ENCODE results near the gene DMBX1. TPM values are rescaled to one million over a fixed set of nuclear protein-coding genes. Genes with fewer than 3 reads are reported as not detected.

Gene DMBX1
- polyA plus RNA-seq, 1 donor from 2014 or later, result 0.28 TPM

DNA sequence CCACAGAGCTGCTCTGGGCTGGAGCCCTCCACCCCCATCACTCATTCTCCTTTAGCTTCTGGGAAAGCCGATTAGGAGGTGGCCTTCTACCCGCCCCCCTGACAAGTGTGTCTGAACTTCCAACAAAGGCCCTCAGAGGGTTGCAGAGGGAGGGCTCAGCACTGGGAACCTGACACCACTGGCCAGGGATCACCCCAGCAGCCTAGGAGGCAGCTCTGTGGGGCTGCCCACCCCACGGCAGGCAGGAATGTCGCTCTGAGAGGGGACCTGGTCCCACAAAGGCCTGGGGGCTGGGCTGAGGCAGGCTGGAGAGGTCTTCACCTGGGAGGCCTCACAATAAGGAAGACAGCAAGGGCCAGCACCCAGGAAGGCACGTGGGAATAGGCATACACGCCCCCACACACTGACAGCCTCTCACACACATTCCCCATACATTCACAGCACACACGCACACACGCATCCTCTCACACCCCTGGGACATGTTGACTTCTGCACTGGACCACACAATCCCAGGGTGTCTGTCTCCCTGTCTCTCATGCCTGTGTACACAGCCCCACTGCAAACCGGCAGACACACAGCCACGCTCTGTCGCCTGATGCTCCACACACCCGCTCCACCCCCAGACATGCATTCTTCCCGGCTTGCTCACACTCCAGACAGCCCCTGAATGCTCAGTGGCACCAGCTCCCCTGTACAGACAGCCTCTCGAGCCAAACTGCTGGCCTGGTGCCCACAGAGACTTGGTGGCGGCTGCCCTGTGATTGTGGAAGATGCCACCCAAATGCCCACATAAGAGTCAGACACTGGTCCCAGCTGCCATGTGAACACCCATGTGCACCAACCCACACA, 30.7 kb downstream of the DMBX1 start:
- no peaks in the 10 kb centered on the region for H3K9me3 ChIP-seq (ENCODE audit: low read length)
- TF ChIP-seq RAD21 (conservative IDR thresholded peaks at IDR 0.05) (no peak), EP300 (conservative IDR thresholded peaks at IDR 0.05; ENCODE audit: poor library complexity, severe bottlenecking) (no peak), MXI1 (conservative IDR thresholded peaks at IDR 0.05; ENCODE audit: poor library complexity, severe bottlenecking) (no peak), CTCF (IDR thresholded peaks at IDR 0.05; ENCODE audit: poor library complexity, severe bottlenecking) (no peak), POLR2AphosphoS5 (IDR thresholded peaks at IDR 0.05) (no peak), REST (IDR thresholded peaks at IDR 0.05; ENCODE audit: borderline replicate concordance) (no peak), SMC3 (conservative IDR thresholded peaks at IDR 0.05; ENCODE audit: poor library complexity) (no peak), EZH2 (IDR thresholded peaks at IDR 0.05; ENCODE audit: borderline replicate concordance, insufficient read depth, low read length, poor library complexity, severe bottlenecking) (no peak), TAF1 (IDR thresholded peaks at IDR 0.05; ENCODE audit: low read depth) (no peak)
- no peaks in the 10 kb centered on the region for H4K20me1 ChIP-seq (ENCODE audit: insufficient read depth)
- H3K27me3 ChIP-seq (ENCODE audit: insufficient read depth, low read depth, low read length), result peaks cover 5% of the 10 kb centered on the region
- no peaks in the 10 kb centered on the region for H3K79me2 ChIP-seq (replicated peaks; ENCODE audit: insufficient read depth, low read length)
- H3K9me2 ChIP-seq (ENCODE audit: insufficient read depth, low read length), result no peaks in the 10 kb centered on the region
- no peak overlapping the region for H3K27ac ChIP-seq (ENCODE audit: low read length)
- no peak overlapping the region for H2AFZ ChIP-seq (ENCODE audit: low read depth, low read length)
- no peak overlapping the region for H3K4me2 ChIP-seq (ENCODE audit: low read length)
- H3K4me3 ChIP-seq (ENCODE audit: low read length), result no peak overlapping the region
- no peaks in the 10 kb centered on the region for H3F3A ChIP-seq (ENCODE audit: insufficient read depth, low read length, poor library complexity, severe bottlenecking)
- H3K9ac ChIP-seq (ENCODE audit: low read length), result no peak overlapping the region
- H3K36me3 ChIP-seq (ENCODE audit: insufficient read depth, low read length), result no peaks in the 10 kb centered on the region

- no peak overlapping the region for H3K27ac ChIP-seq (ENCODE audit: low read length)
- peaks cover 16% of the 10 kb centered on the region for H3K27me3 ChIP-seq (ENCODE audit: insufficient read depth, low read depth, low read length)
- no peaks in the 10 kb centered on the region for H3K9me2 ChIP-seq (ENCODE audit: insufficient read depth, low read length)
- no peaks in the 10 kb centered on the region for H4K20me1 ChIP-seq (ENCODE audit: insufficient read depth)
- no peak overlapping the region for H2AFZ ChIP-seq (ENCODE audit: low read depth, low read length)
- no peaks in the 10 kb centered on the region for H3K36me3 ChIP-seq (ENCODE audit: insufficient read depth, low read length)
- no peak overlapping the region for H3K4me2 ChIP-seq (ENCODE audit: low read length)
- H3F3A ChIP-seq (ENCODE audit: insufficient read depth, low read length, poor library complexity, severe bottlenecking), result no peaks in the 10 kb centered on the region
- H3K9me3 ChIP-seq (ENCODE audit: low read length), result no peaks in the 10 kb centered on the region
- H3K79me2 ChIP-seq (replicated peaks; ENCODE audit: insufficient read depth, low read length), result no peaks in the 10 kb centered on the region
- H3K9ac ChIP-seq (ENCODE audit: low read length), result no peak overlapping the region
- H3K4me3 ChIP-seq (ENCODE audit: low read length), result no peak overlapping the region
- TF ChIP-seq TAF1 (IDR thresholded peaks at IDR 0.05; ENCODE audit: low read depth), result no peak
- TF ChIP-seq SMC3 (conservative IDR thresholded peaks at IDR 0.05; ENCODE audit: poor library complexity), result no peak
- no peak for TF ChIP-seq EP300 (conservative IDR thresholded peaks at IDR 0.05; ENCODE audit: poor library complexity, severe bottlenecking)
- TF ChIP-seq POLR2AphosphoS5 (IDR thresholded peaks at IDR 0.05), result no peak
- TF ChIP-seq EZH2 (IDR thresholded peaks at IDR 0.05; ENCODE audit: borderline replicate concordance, insufficient read depth, low read length, poor library complexity, severe bottlenecking), result no peak
- TF ChIP-seq REST (IDR thresholded peaks at IDR 0.05; ENCODE audit: borderline replicate concordance), result no peak
- no peak for TF ChIP-seq CTCF (IDR thresholded peaks at IDR 0.05; ENCODE audit: poor library complexity, severe bottlenecking)
- no peak for TF ChIP-seq MXI1 (conservative IDR thresholded peaks at IDR 0.05; ENCODE audit: poor library complexity, severe bottlenecking)
- TF ChIP-seq RAD21 (conservative IDR thresholded peaks at IDR 0.05), result no peak
These were observed 31.8 kb downstream of the DMBX1 start for GRCh38 chr1:46521414-46521813.

Data from neural cell (in vitro differentiated cells).